ENCODE measurements around the gene AQP12A. TPM values are rescaled to one million over a fixed set of nuclear protein-coding genes. Genes with fewer than 3 reads are reported as not detected.
"Not testable (repeated sequence)": the region's sequence is repeated elsewhere in the genome, so short reads cannot be mapped to it uniquely, and the experiment has no call there.

AQP12A gene
- total RNA-seq, 1 experiment from 2014 or later: not detected

DNA sequence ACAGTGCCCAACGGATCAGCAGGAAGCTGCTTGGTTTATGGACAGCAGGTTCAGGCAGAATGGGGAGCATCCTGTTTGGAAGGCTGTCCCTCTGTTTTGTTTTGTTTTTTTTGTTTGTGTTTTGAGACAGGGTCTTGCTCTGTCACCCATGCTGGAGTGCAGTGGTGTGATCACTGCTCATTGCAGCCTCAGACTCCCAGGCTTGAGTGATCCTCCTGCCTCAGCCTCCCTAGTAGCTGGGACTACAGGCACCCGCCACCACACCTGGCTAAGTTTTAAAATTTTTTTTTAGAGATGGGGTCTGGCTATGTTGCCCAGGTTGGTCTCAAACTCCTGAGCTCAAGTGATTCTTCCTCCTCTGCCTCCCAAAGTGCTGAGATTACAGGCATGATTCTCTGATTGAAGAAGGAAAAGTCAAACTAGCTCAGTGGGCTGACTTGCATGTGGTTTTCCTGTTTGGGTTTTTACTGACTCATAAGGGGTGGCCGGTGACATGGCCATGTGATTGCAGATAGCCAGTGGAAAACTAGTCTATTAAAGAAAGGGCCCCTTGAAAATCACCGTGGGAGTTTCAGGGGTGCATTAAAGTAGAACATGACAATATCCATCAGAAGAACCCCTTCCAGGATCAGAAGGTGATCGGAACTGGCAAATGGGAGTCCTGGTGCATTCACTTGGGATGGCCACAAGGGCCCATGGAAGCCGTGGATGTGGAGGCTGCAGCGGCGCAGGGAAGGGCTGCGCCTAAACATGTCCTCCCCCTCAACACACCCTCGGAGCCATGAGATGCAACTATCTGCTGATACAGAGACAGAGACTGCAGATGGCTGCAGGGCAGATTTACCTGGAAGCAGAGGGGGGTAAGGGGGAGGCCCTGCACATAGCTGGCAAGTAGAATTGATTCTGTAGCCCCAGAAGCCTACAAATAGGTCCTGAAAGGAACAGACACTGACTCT, 35.5 kb upstream of the AQP12A start:
- no peak for TF ChIP-seq EZH2 (IDR thresholded peaks at IDR 0.05)
- no peak for TF ChIP-seq POLR2A (IDR thresholded peaks at IDR 0.05; ENCODE audit: borderline replicate concordance, extremely low read depth, insufficient read depth, insufficient read length)
- TF ChIP-seq EGR1 (IDR thresholded peaks at IDR 0.05; ENCODE audit: low read depth): no peak
- no peak overlapping the region for H3K4me2 ChIP-seq (ENCODE audit: low read length)
- POLR2A ChIA-PET: no interaction called here
- RAD21 ChIA-PET (ENCODE audit: low non-redundant PET in 1 of 2, low total read pairs in 2 of 2, uncharacterized antibody in 2 of 2, unreplicated experiment in 2 of 2): no interaction called here
- BruUV-seq (replicated peaks): no TSS peak
- H3K36me3 ChIP-seq (ENCODE audit: control insufficient read depth in 1 of 2, insufficient read depth in 2 of 2, low read length in 2 of 2): no peaks in the 10 kb centered on the region
- H3K79me2 ChIP-seq (ENCODE audit: insufficient read depth, low read length): no peaks in the 10 kb centered on the region
- no peaks in the 10 kb centered on the region; a peak in 1 of 4 replicates for H3K9me3 ChIP-seq (ENCODE audit: control insufficient read depth in 1 of 2, insufficient read depth in 1 of 2, low read depth in 1 of 2, low read length in 2 of 2)
- H3K9ac ChIP-seq (ENCODE audit: low read length): no peak overlapping the region
- no peaks in the 10 kb centered on the region for H3K9me2 ChIP-seq (ENCODE audit: insufficient read depth)
- no peak overlapping the region for H3K27ac ChIP-seq (ENCODE audit: low read depth, low read length)
- intact Hi-C loops (cut with micrococcal nuclease): no loop called here
- DNase-seq (ENCODE audit: low read depth, low spot score): no peak
- 0 out of 2 replicates have a peak, but pooled peaks have one; percentile 36 for ATAC-seq
- no peaks in the 10 kb centered on the region for H4K20me1 ChIP-seq (ENCODE audit: insufficient read depth)
- CTCF ChIA-PET: no interaction called here
- no peak overlapping the region for H2AFZ ChIP-seq (ENCODE audit: low read depth, low read length, poor library complexity, severe bottlenecking)
- H3K4me1 ChIP-seq (ENCODE audit: control insufficient read depth in 1 of 2, insufficient read depth in 2 of 2, low read length in 2 of 2): no peaks in the 10 kb centered on the region
- no peak overlapping the region for H3K4me3 ChIP-seq (replicated peaks in 1 of 2; ENCODE audit: low read depth in 1 of 2, low read length in 2 of 2)
- peaks cover 52% of the 10 kb centered on the region; the same call in 1 of the 2 replicates for H3K27me3 ChIP-seq (ENCODE audit: insufficient read depth, low read length)

DNA sequence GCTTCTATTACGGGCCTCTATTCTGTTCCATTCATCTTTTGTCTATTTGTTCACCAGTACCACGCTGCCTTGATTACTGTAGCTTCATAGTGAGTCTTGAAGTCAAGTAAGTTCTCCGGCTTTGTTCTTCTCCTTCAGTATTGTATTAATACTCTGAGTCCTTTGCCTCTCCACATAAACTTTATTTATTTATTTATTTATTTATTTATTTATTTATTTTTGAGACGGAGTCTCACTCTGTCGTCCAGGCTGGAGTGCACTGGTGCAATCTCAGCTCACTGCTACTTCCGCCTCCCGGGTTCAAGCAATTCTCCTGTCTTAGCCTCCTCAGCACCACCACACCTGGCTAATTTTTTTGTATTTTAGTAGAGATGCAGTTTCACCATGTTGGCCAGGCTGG, 31.8 kb upstream of the AQP12A start:
- H3K79me2 ChIP-seq (ENCODE audit: insufficient read depth, low read length); H3K36me3 ChIP-seq (ENCODE audit: control insufficient read depth in 1 of 2, insufficient read depth in 2 of 2, low read length in 2 of 2); H3K9ac ChIP-seq (ENCODE audit: low read length); H3K27ac ChIP-seq (ENCODE audit: low read depth, low read length); H3K4me1 ChIP-seq (ENCODE audit: control insufficient read depth in 1 of 2, insufficient read depth in 2 of 2, low read length in 2 of 2); RAD21 ChIA-PET (ENCODE audit: low non-redundant PET in 1 of 2, low total read pairs in 2 of 2, uncharacterized antibody in 2 of 2, unreplicated experiment in 2 of 2); H3K9me3 ChIP-seq (ENCODE audit: control insufficient read depth in 1 of 2, insufficient read depth in 1 of 2, low read depth in 1 of 2, low read length in 2 of 2); H3K4me2 ChIP-seq (ENCODE audit: low read length); H3K9me2 ChIP-seq (ENCODE audit: insufficient read depth); H2AFZ ChIP-seq (ENCODE audit: low read depth, low read length, poor library complexity, severe bottlenecking); ATAC-seq; H3K4me3 ChIP-seq (replicated peaks in 1 of 2; ENCODE audit: low read depth in 1 of 2, low read length in 2 of 2); H4K20me1 ChIP-seq (ENCODE audit: insufficient read depth); DNase-seq (ENCODE audit: low read depth, low spot score); BruUV-seq (replicated peaks); POLR2A ChIA-PET: not testable (repeated sequence)
- CTCF ChIA-PET: interaction anchor here (1.2 kb wide), 1 partner anchor 19 kb away, joined by 3 read pairs; no protein-coding TSS in a partner anchor
- peaks cover 41% of the 10 kb centered on the region; the same call in 1 of the 2 replicates for H3K27me3 ChIP-seq (ENCODE audit: insufficient read depth, low read length)
- intact Hi-C loops (cut with micrococcal nuclease): loop anchor here (10.0 kb wide), 1 partner anchor 175 kb away; no protein-coding TSS in a partner anchor

All from HCT116 (cell line).